Pancreas (tissue), 10 donors: ENCODE measurements around the gene ZDHHC14. TPM values are rescaled to one million over a fixed set of nuclear protein-coding genes. Genes with fewer than 3 reads are reported as not detected.

Source experiments
- ATAC-seq, 4 donors: fragments of 200-7000 bp; cut with Tn5 transposase; one replicate each; pipeline versions ENCODE4 v1.8.0 to v1.9.1; 2020; ENCODE audit warnings: mild to moderate bottlenecking in 4 of 4, moderate library complexity in 4 of 4
- DNase-seq, 6 donors: peaks; one replicate each; pipeline ENCODE4 v3.0.0-alpha.2; 2020
- FAIRE-seq: peaks from 2 replicates; lab custom pipeline; 2012; peaks lifted over from hg19 to GRCh38; lab: Jason Lieb, UNC
- H3K27ac ChIP-seq, 4 donors: fragments of 200-600 bp; sonication (generic); 1 replicate in 3 of 4; 2 replicates in 1 of 4; pipeline versions ENCODE4 v1.5.0 to v1.8.0; 2020
- H3K27me3 ChIP-seq, 4 donors: fragments of 200-600 bp; one replicate each; pipeline ENCODE4 v1.8.0; 2021
- H3K36me3 ChIP-seq, 3 donors: fragments of 200-600 bp; sonication (generic) in 1 of 3; one replicate each; pipeline versions ENCODE4 v1.5.0 to v1.8.0; 2020 to 2021
- H3K4me1 ChIP-seq, 3 donors: fragments of 200-600 bp; one replicate each; pipeline ENCODE4 v1.8.0; 2021
- H3K4me3 ChIP-seq, 4 donors: fragments of 200-600 bp; sonication (generic) in 2 of 4; one replicate each; pipeline versions ENCODE4 v1.5.0 to v1.8.0; 2020 to 2021
- H3K9me3 ChIP-seq, 4 donors: fragments of 200-600 bp; one replicate each; pipeline ENCODE4 v1.8.0; 2021
- CTCF ChIP-seq, 4 donors: fragments of 200-600 bp; sonication (generic) in 3 of 4; IDR thresholded peaks; one replicate each; pipeline versions ENCODE4 v1.5.0 to v1.8.0; 2021; ENCODE audit warnings: antibody characterized with exemption in 4 of 4
- WGBS, 2 donors: extraction: QIAGEN DNeasy Blood & Tissue Kit; methylation state at CpG; one replicate each; pipeline ENCODE4 v1.1.7; 2013; 5-methylcytosine and 5-hydroxymethylcytosine counted together
- intact Hi-C, 3 donors: fragments of 100-400 bp; cut with DNase I; formaldehyde crosslinking; loops; one replicate each; pipeline versions ENCODE4 v1.11.1 to v1.14.2; 2022
- polyA plus RNA-seq, 2 donors: library from polyadenylated mRNA; stranded (reverse); fragments of 200-250 nt; gene quantifications; one replicate each; pipeline ENCODE4 v1.2.3, GENCODE V29; 2013
- total RNA-seq, 6 donors: library from RNA; stranded (reverse); fragmentation: NEBNext Ultra II Directional in 4 of 6; extraction: Animal tissue kit (Norgen Biotek cat#: 25700) in 4 of 6; gene quantifications; one replicate each; pipeline versions ENCODE4 v1.2.1 to v1.2.4, GENCODE V29; 2021 to 2023
- donor health status: healthy with polysubstance abuse.
- donor health status: DM: no; HTN: no; CAD: no; lungs with moderate emphysema.
- donor health status: DM: no; HTN: no; CAD: no.
- donor health status: control.
- donor health status: control.
- donor health status: Bipolar disorder and iron deficiency.
- donor health status: DM: yes; HTN: yes; CAD: no.
- donor health status: DM: no; HTN: no; CAD: no.
- donor health status: DM: no; HTN: no; CAD: no.
- donor health status: DM: yes; HTN: yes; CAD: no.

ZDHHC14 gene
- total and polyA plus RNA-seq, 8 donors: 3.1 to 9.9 (median 4.5) TPM

- Histone ChIP-seq H3K4me1 (peaks cover 5 to 12% (median 11%) of the 10 kb centered on the region in 3 donors), H3K4me3 (no peak overlapping the region), H3K27ac (no peak overlapping the region), H3K27me3 (no peaks in the 10 kb centered on the region), H3K9me3 (no peaks in the 10 kb centered on the region), H3K36me3 (no peaks in the 10 kb centered on the region)
- intact Hi-C loops: no loop called here
- ATAC-seq: no peak
- no peak for FAIRE-seq
- TF ChIP-seq CTCF (IDR thresholded peaks at IDR 0.05): no peak
- 89% methylated on average over 16 of the region's 16 CpGs for WGBS, 2 donors
- DNase-seq: no peak
These were observed 174.6 kb downstream of the ZDHHC14 start for GRCh38 chr6:157555455-157556143.

GRCh38 chr6:157556144-157556645 lies 175.2 kb downstream of the ZDHHC14 start:
- FAIRE-seq (no peak), ATAC-seq (no peak)

GRCh38 chr6:157556671-157557430 lies 175.9 kb downstream of the ZDHHC14 start:
- FAIRE-seq (no peak), ATAC-seq (peak; percentile 94 to 98 (median 97)), DNase-seq (peak; percentile 72 to 81 (median 73))
- H3K9me3 ChIP-seq: no peaks in the 10 kb centered on the region
- 56 to 57% methylated on average over 21 of the region's 21 CpGs for WGBS, 2 donors
- no peak overlapping the region for H3K27ac ChIP-seq
- intact Hi-C loops: no loop called here
- no peaks in the 10 kb centered on the region for H3K27me3 ChIP-seq
- no peak overlapping the region for H3K4me3 ChIP-seq
- peaks cover 5 to 12% (median 11%) of the 10 kb centered on the region in 3 donors for H3K4me1 ChIP-seq
- no peaks in the 10 kb centered on the region for H3K36me3 ChIP-seq
- TF ChIP-seq CTCF (IDR thresholded peaks at IDR 0.05): no peak

More at GRCh38 chr6:157556144-157556645, 175.2 kb downstream of the ZDHHC14 start:
- Histone ChIP-seq H3K4me3 (no peak overlapping the region), H3K36me3 (no peaks in the 10 kb centered on the region), H3K9me3 (no peaks in the 10 kb centered on the region), H3K27ac (no peak overlapping the region), H3K27me3 (no peaks in the 10 kb centered on the region), H3K4me1 (peaks cover 5 to 12% (median 11%) of the 10 kb centered on the region in 3 donors)
- DNase-seq: no peak
- WGBS, 2 donors: 88 to 91% methylated on average over 15 of the region's 15 CpGs
- no peak for TF ChIP-seq CTCF (IDR thresholded peaks at IDR 0.05)
- intact Hi-C loops: no loop called here

GRCh38 chr6:157557559-157557958 lies 176.6 kb downstream of the ZDHHC14 start:
- peaks cover 5 to 12% (median 11%) of the 10 kb centered on the region in 3 donors for H3K4me1 ChIP-seq
- intact Hi-C loops: no loop called here
- H3K36me3 ChIP-seq: no peaks in the 10 kb centered on the region
- ATAC-seq (peak in 1 of 4 donors; percentile 31), DNase-seq (no peak), FAIRE-seq (no peak)
- no peak for TF ChIP-seq CTCF (IDR thresholded peaks at IDR 0.05)
- H3K27ac ChIP-seq: no peak overlapping the region
- WGBS, 2 donors: 79 to 86% methylated on average over 6 of the region's 6 CpGs
- no peak overlapping the region for H3K4me3 ChIP-seq
- H3K27me3 ChIP-seq: no peaks in the 10 kb centered on the region
- H3K9me3 ChIP-seq: no peaks in the 10 kb centered on the region
